HG03064 (cell line): ENCODE data around the gene DDIT4.

Experiments used
- ATAC-seq: cut with Tn5 transposase; IDR thresholded peaks from one replicate; pipeline ENCODE4 v1.9.1; 2021; ENCODE audit warnings: low read depth; ENCODE audit not compliant: unreplicated experiment

DDIT4 gene

GRCh38 chr10:72248468-72249151, 25.1 kb upstream of the DDIT4 start:
- ATAC-seq = peak; percentile 68

GRCh38 chr10:72249176-72249862, 24.4 kb upstream of the DDIT4 start:
- peak; percentile 16 for ATAC-seq

- ATAC-seq = no peak
These were observed 23.1 kb upstream of the DDIT4 start for GRCh38 chr10:72250666-72251065.

- no peak for ATAC-seq
These were observed 22.1 kb upstream of the DDIT4 start for GRCh38 chr10:72251635-72252034.

GRCh38 chr10:72252972-72253371, 20.8 kb upstream of the DDIT4 start:
- no peak for ATAC-seq

GRCh38 chr10:72253578-72253977, 20.1 kb upstream of the DDIT4 start:
- no peak for ATAC-seq

- no peak for ATAC-seq
These were observed 18.7 kb upstream of the DDIT4 start for GRCh38 chr10:72254813-72255568.

GRCh38 chr10:72255977-72256729, 17.6 kb upstream of the DDIT4 start:
- ATAC-seq = no peak

GRCh38 chr10:72257051-72257892, 16.5 kb upstream of the DDIT4 start:
- no peak for ATAC-seq

- ATAC-seq = no peak
These were observed 15.1 kb upstream of the DDIT4 start for GRCh38 chr10:72258617-72259016.

GRCh38 chr10:72259491-72260238, 14.1 kb upstream of the DDIT4 start:
- no peak for ATAC-seq

GRCh38 chr10:72260239-72260975, 13.3 kb upstream of the DDIT4 start:
- ATAC-seq = peak; percentile 49

GRCh38 chr10:72260976-72261783, 12.5 kb upstream of the DDIT4 start:
- ATAC-seq = peak; percentile 56

GRCh38 chr10:72261784-72262404, 11.8 kb upstream of the DDIT4 start:
- ATAC-seq = peak; percentile 3

- no peak for ATAC-seq
These were observed 10.0 kb upstream of the DDIT4 start for GRCh38 chr10:72263613-72264241.

- ATAC-seq = no peak
These were observed 9.2 kb upstream of the DDIT4 start for GRCh38 chr10:72264536-72264935.

- ATAC-seq = no peak
These were observed 8.2 kb upstream of the DDIT4 start for GRCh38 chr10:72265508-72265907.
